ENCODE data around the gene RPL31.

DNA sequence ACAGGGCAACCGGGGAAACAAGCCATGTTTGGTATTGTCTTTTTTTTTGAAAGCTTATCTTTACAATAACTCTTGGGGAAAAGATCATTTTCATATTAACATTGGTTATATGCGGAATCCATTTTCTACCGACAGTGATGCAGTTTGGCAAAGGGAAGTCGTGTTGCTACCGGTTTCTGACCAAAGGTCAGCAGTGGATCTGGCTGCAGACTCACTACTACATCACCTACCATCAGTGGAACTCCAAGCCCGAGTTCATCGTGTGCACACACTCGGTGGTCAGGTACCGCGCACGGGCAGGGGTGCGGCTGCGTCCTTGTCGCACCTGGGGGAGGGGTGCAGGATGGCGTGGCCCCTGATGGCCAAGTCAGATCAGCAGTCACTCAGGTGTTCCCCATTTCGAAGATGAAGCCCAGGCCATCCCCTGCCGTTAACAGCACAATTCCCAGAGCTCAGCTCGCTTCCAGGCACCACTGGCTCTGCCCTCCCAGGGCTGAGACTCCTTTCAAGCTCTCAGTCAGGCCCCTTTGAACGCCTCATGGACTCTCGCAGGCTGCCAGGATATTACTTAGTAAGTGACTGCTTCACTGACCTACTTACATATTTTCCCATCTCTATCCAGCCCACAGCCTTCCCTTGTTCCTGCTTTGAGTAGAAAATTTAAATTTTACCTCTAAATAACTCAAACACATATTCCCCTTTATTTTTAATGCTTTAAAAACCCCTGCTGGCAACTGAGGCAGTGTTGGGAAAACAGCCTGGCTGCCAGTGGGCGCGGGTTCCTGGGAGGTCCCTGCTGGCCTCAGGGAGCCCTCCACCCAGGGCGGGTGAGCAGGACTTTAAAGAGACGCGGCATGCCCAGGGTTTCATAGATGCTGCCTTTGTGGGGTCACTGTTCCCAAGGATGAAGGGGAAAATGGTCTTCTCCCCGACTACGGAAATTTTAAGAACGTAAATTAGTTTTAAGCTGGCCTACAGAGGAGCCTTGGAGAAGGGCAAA lies 33.6 kb upstream of the RPL31 start:
- TF ChIP-seq, protein P1, sequence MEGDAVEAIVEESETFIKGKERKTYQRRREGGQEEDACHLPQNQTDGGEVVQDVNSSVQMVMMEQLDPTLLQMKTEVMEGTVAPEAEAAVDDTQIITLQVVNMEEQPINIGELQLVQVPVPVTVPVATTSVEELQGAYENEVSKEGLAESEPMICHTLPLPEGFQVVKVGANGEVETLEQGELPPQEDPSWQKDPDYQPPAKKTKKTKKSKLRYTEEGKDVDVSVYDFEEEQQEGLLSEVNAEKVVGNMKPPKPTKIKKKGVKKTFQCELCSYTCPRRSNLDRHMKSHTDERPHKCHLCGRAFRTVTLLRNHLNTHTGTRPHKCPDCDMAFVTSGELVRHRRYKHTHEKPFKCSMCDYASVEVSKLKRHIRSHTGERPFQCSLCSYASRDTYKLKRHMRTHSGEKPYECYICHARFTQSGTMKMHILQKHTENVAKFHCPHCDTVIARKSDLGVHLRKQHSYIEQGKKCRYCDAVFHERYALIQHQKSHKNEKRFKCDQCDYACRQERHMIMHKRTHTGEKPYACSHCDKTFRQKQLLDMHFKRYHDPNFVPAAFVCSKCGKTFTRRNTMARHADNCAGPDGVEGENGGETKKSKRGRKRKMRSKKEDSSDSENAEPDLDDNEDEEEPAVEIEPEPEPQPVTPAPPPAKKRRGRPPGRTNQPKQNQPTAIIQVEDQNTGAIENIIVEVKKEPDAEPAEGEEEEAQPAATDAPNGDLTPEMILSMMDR (IDR thresholded peaks at IDR 0.05; ENCODE audit: insufficient read depth, low read length): no peak
- TF ChIP-seq SPI1 (IDR thresholded peaks at IDR 0.05; ENCODE audit: borderline replicate concordance, low read depth): no peak
- TF ChIP-seq POLR2AphosphoS5 (IDR thresholded peaks at IDR 0.05; ENCODE audit: low read depth): no peak
- TF ChIP-seq REST (IDR thresholded peaks at IDR 0.05; ENCODE audit: insufficient replicate concordance, low read depth): no peak
- TF ChIP-seq GABPA (IDR thresholded peaks at IDR 0.05; ENCODE audit: low read depth): no peak
